Muscle of leg (tissue), 11 donors: ENCODE results near the gene KCNJ6. TPM values are rescaled to one million over a fixed set of nuclear protein-coding genes. Genes with fewer than 3 reads are reported as not detected.

Source experiments
- DNase-seq: peaks from one replicate; pipeline ENCODE4 v3.0.0; 2013
- H3K27ac ChIP-seq: one replicate; pipeline ENCODE4 v1.5.1; 2013; ENCODE audit warnings: mild to moderate bottlenecking, low read length, control low read depth
- H3K27me3 ChIP-seq: one replicate; pipeline ENCODE4 v1.6.1; 2013; ENCODE audit warnings: low read length; ENCODE audit not compliant: control insufficient read depth, insufficient read depth
- H3K36me3 ChIP-seq: one replicate; pipeline ENCODE4 v1.6.1; 2013; ENCODE audit warnings: low read length; ENCODE audit not compliant: control insufficient read depth, insufficient read depth
- H3K4me1 ChIP-seq: one replicate; pipeline ENCODE4 v1.6.1; 2013; ENCODE audit warnings: low read length; ENCODE audit not compliant: control insufficient read depth, insufficient read depth
- H3K4me3 ChIP-seq: one replicate; pipeline ENCODE4 v1.5.1; 2013; ENCODE audit warnings: low read length, control low read depth
- H3K9me3 ChIP-seq: replicated peaks from 2 replicates; pipeline ENCODE4 v1.6.1; 2013; ENCODE audit warnings: low read depth, low read length; ENCODE audit not compliant: control insufficient read depth
- WGBS: methylation state at CpG from one replicate; pipeline ENCODE4 v1.1.5; 2013; ENCODE audit warnings: missing lambda C conversion rate; ENCODE audit not compliant: insufficient coverage; 5-methylcytosine and 5-hydroxymethylcytosine counted together
- polyA plus RNA-seq, 8 donors: library from polyadenylated mRNA; unstranded; fragments of 120-200 nt; gene quantifications; one replicate each; pipeline versions ENCODE4 v1.2.1 to v1.2.3, GENCODE V29; 2013; ENCODE audit warnings: inconsistent platforms in 1 of 8, low replicate concordance in 1 of 8; ENCODE audit not compliant: insufficient read length in 8 of 8, insufficient read depth in 1 of 8
- total RNA-seq: library from RNA; stranded (reverse); fragments of 120-200 nt; gene quantifications from one replicate; pipeline ENCODE4 v1.2.4, GENCODE V29; 2013

Gene KCNJ6
- total and polyA plus RNA-seq, 9 donors, result 0.81 to 2.1 (median 1.2) TPM

- 38% methylated on average over 2 of the region's 3 CpGs for WGBS
- Histone ChIP-seq H3K4me1 (no peaks in the 10 kb centered on the region), H3K9me3 (no peaks in the 10 kb centered on the region), H3K4me3 (no peak overlapping the region), H3K27ac (no peak overlapping the region), H3K27me3 (no peaks in the 10 kb centered on the region), H3K36me3 (no peaks in the 10 kb centered on the region)
- DNase-seq, result no peak
These were observed 227.2 kb downstream of the KCNJ6 start for GRCh38 chr21:37688952-37689659.

- DNase-seq, result no peak
- H3K4me1 ChIP-seq, result peaks cover 14% of the 10 kb centered on the region
- no peaks in the 10 kb centered on the region for H3K27me3 ChIP-seq
- H3K9me3 ChIP-seq, result no peaks in the 10 kb centered on the region
- no peak overlapping the region for H3K4me3 ChIP-seq
- no peaks in the 10 kb centered on the region for H3K36me3 ChIP-seq
- H3K27ac ChIP-seq, result no peak overlapping the region
- WGBS, result 61% methylated on average over 7 of the region's 12 CpGs
These were observed 229.1 kb downstream of the KCNJ6 start for GRCh38 chr21:37686991-37687810.

- Histone ChIP-seq H3K4me1 (peaks cover 26% of the 10 kb centered on the region), H3K27ac (no peak overlapping the region), H3K36me3 (no peaks in the 10 kb centered on the region), H3K27me3 (no peaks in the 10 kb centered on the region), H3K9me3 (no peaks in the 10 kb centered on the region), H3K4me3 (no peak overlapping the region)
- WGBS, result 58% methylated on average over 2 of the region's 4 CpGs
- DNase-seq, result no peak
These were observed 231.7 kb downstream of the KCNJ6 start for GRCh38 chr21:37684547-37684946.

GRCh38 chr21:37684115-37684493 lies 232.2 kb downstream of the KCNJ6 start:
- Histone ChIP-seq H3K4me1 (peaks cover 26% of the 10 kb centered on the region), H3K4me3 (no peak overlapping the region), H3K9me3 (no peaks in the 10 kb centered on the region), H3K36me3 (no peaks in the 10 kb centered on the region), H3K27ac (no peak overlapping the region), H3K27me3 (no peaks in the 10 kb centered on the region)
- no peak for DNase-seq
- 96% methylated on average over 3 of the region's 5 CpGs for WGBS

DNA sequence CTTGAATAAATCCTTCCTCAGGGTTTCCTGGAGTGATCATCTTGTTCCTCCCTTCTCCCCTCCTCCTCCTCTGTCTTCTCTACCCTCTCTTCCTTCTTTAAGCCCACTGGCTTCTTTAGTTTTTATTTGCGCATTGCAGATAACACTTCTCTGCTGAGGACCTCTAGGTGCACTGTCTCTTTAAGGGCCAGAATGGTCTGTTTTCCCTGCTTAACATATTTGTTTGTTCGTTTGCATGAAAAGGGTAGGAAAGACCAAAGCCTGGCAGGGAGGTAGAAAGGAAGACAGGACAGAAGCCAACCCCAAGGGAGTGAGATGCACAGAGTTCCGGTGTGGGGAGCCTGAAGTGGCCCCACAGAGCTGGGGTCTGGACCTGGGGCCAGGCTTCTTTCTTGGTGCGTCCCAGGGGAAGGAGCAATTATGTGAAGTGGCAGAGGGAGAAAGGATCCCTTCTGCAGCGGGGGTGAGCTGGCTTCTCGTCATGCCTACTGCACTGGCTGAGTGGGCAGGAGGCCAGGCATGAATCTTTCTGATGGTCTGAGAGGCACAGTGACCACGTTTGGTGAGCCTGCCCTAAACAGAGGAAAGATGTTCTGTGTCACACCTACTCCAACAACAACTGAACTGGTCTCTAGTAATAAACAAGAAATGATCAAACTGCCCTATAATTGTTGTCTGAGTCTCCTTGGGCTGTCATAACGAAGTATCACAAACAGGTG lies 232.7 kb downstream of the KCNJ6 start:
- no peak overlapping the region for H3K27ac ChIP-seq
- 49% methylated on average over 5 of the region's 8 CpGs for WGBS
- peaks cover 26% of the 10 kb centered on the region for H3K4me1 ChIP-seq
- no peak for DNase-seq
- no peaks in the 10 kb centered on the region for H3K9me3 ChIP-seq
- no peaks in the 10 kb centered on the region for H3K36me3 ChIP-seq
- H3K4me3 ChIP-seq, result no peak overlapping the region
- H3K27me3 ChIP-seq, result no peaks in the 10 kb centered on the region

GRCh38 chr21:37682966-37683365 lies 233.3 kb downstream of the KCNJ6 start:
- H3K4me1 ChIP-seq, result peaks cover 26% of the 10 kb centered on the region
- H3K27me3 ChIP-seq, result no peaks in the 10 kb centered on the region
- WGBS, result 38% methylated on average over 6 of the region's 6 CpGs
- DNase-seq, result peak; percentile 77
- H3K36me3 ChIP-seq, result no peaks in the 10 kb centered on the region
- no peak overlapping the region for H3K4me3 ChIP-seq
- no peaks in the 10 kb centered on the region for H3K9me3 ChIP-seq
- peak overlapping the region; percentile 57 for H3K27ac ChIP-seq

DNA sequence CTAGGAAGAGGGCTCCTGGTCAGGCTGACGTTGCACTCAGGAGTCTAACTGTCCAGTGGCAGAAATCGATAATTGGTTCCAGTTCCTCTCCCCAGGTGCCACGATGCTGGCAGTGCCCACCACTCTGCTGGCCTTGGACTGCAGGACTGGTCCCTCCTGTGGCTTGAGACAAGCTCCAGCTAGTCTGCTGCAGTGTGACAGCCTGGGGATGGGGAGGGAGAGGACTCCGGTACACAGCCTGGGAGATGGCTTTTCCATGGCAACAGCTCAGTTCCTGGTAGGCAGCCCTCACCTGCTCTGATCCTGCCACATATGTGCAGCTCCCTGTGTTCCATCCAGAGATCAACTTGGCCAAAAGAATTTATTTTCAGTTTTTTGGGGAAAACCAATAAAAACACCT lies 239.3 kb downstream of the KCNJ6 start:
- Histone ChIP-seq H3K27me3 (peaks cover 12% of the 10 kb centered on the region), H3K4me1 (peaks cover 16% of the 10 kb centered on the region), H3K36me3 (no peaks in the 10 kb centered on the region), H3K4me3 (no peak overlapping the region), H3K27ac (no peak overlapping the region), H3K9me3 (no peaks in the 10 kb centered on the region)
- WGBS, result 84% methylated on average over 4 of the region's 4 CpGs
- no peak for DNase-seq

- peak; percentile 63 for DNase-seq
- H3K4me1 ChIP-seq, result peaks cover 12% of the 10 kb centered on the region
- WGBS, result 7% methylated on average over 35 of the region's 35 CpGs
- H3K36me3 ChIP-seq, result no peaks in the 10 kb centered on the region
- H3K27me3 ChIP-seq, result peaks cover 12% of the 10 kb centered on the region
- no peak overlapping the region for H3K4me3 ChIP-seq
- no peak overlapping the region for H3K27ac ChIP-seq
- no peaks in the 10 kb centered on the region for H3K9me3 ChIP-seq
These were observed 241.0 kb downstream of the KCNJ6 start for GRCh38 chr21:37675202-37675801.

- Histone ChIP-seq H3K27ac (no peak overlapping the region), H3K36me3 (no peaks in the 10 kb centered on the region), H3K27me3 (peaks cover 12% of the 10 kb centered on the region), H3K4me3 (no peak overlapping the region), H3K4me1 (peaks cover 9% of the 10 kb centered on the region), H3K9me3 (no peaks in the 10 kb centered on the region)
- DNase-seq, result no peak
- 90% methylated on average over 9 of the region's 9 CpGs for WGBS
These were observed 242.3 kb downstream of the KCNJ6 start for GRCh38 chr21:37673801-37674575.
